ENCODE results near the gene ERCC8.
"Not testable (repeated sequence)": the region's sequence is repeated elsewhere in the genome, so short reads cannot be mapped to it uniquely, and the experiment has no call there.

ERCC8 gene

GRCh38 chr5:60989790-60990189, 44.9 kb upstream of the ERCC8 start:
- Histone ChIP-seq H3K36me3 (ENCODE audit: insufficient read depth) (no peaks in the 10 kb centered on the region; the same call in 1 of the 2 replicates), H3K27me3 (ENCODE audit: insufficient read depth, low read depth) (no peaks in the 10 kb centered on the region), H3K79me2 (ENCODE audit: insufficient read depth, low read depth) (no peaks in the 10 kb centered on the region; the same call in 1 of the 2 replicates), H3K4me3 (IDR thresholded peaks at IDR 0.05; ENCODE audit: insufficient read depth, low read depth, low read length) (no peak overlapping the region), H3K27ac (no peak overlapping the region), H3K9ac (no peak overlapping the region), H3K4me2 (no peak overlapping the region), H3K4me1 (ENCODE audit: low read depth, poor library complexity, severe bottlenecking) (no peaks in the 10 kb centered on the region), H2AFZ (ENCODE audit: low read depth) (no peak overlapping the region), H4K20me1 (ENCODE audit: insufficient read depth) (no peaks in the 10 kb centered on the region)
- TF ChIP-seq, protein P1, sequence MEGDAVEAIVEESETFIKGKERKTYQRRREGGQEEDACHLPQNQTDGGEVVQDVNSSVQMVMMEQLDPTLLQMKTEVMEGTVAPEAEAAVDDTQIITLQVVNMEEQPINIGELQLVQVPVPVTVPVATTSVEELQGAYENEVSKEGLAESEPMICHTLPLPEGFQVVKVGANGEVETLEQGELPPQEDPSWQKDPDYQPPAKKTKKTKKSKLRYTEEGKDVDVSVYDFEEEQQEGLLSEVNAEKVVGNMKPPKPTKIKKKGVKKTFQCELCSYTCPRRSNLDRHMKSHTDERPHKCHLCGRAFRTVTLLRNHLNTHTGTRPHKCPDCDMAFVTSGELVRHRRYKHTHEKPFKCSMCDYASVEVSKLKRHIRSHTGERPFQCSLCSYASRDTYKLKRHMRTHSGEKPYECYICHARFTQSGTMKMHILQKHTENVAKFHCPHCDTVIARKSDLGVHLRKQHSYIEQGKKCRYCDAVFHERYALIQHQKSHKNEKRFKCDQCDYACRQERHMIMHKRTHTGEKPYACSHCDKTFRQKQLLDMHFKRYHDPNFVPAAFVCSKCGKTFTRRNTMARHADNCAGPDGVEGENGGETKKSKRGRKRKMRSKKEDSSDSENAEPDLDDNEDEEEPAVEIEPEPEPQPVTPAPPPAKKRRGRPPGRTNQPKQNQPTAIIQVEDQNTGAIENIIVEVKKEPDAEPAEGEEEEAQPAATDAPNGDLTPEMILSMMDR (conservative IDR thresholded peaks at IDR 0.05; ENCODE audit: low read depth, low read length), result no peak

GRCh38 chr5:60982127-60982526, 37.3 kb upstream of the ERCC8 start:
- not testable (repeated sequence) for H3K36me3 ChIP-seq (ENCODE audit: insufficient read depth); H3K4me3 ChIP-seq (IDR thresholded peaks at IDR 0.05; ENCODE audit: insufficient read depth, low read depth, low read length); H3K4me2 ChIP-seq; H3K9ac ChIP-seq; H3K79me2 ChIP-seq (ENCODE audit: insufficient read depth, low read depth); H3K4me1 ChIP-seq (ENCODE audit: low read depth, poor library complexity, severe bottlenecking); H3K27ac ChIP-seq; H2AFZ ChIP-seq (ENCODE audit: low read depth); H4K20me1 ChIP-seq (ENCODE audit: insufficient read depth); H3K27me3 ChIP-seq (ENCODE audit: insufficient read depth, low read depth)

GRCh38 chr5:60980511-60980910, 35.6 kb upstream of the ERCC8 start:
- Histone ChIP-seq H3K4me1 (ENCODE audit: low read depth, poor library complexity, severe bottlenecking) (no peaks in the 10 kb centered on the region), H3K36me3 (ENCODE audit: insufficient read depth) (no peaks in the 10 kb centered on the region), H2AFZ (ENCODE audit: low read depth) (no peak overlapping the region), H3K4me3 (IDR thresholded peaks at IDR 0.05; ENCODE audit: insufficient read depth, low read depth, low read length) (no peak overlapping the region), H3K27me3 (ENCODE audit: insufficient read depth, low read depth) (no peaks in the 10 kb centered on the region), H4K20me1 (ENCODE audit: insufficient read depth) (no peaks in the 10 kb centered on the region), H3K9ac (no peak overlapping the region), H3K27ac (no peak overlapping the region), H3K79me2 (ENCODE audit: insufficient read depth, low read depth) (0 out of 2 replicates have a peak, but pooled peaks cover 6% of the 10 kb centered on the region), H3K4me2 (no peak overlapping the region)
- TF ChIP-seq, protein P1 (conservative IDR thresholded peaks at IDR 0.05; ENCODE audit: low read depth, low read length), result no peak

- Histone ChIP-seq H4K20me1 (ENCODE audit: insufficient read depth) (no peaks in the 10 kb centered on the region), H3K79me2 (ENCODE audit: insufficient read depth, low read depth) (peaks cover 6% of the 10 kb centered on the region; the same call in 1 of the 2 replicates), H3K4me3 (IDR thresholded peaks at IDR 0.05; ENCODE audit: insufficient read depth, low read depth, low read length) (no peak overlapping the region), H3K27ac (no peak overlapping the region), H2AFZ (ENCODE audit: low read depth) (no peak overlapping the region), H3K27me3 (ENCODE audit: insufficient read depth, low read depth) (no peaks in the 10 kb centered on the region), H3K4me1 (ENCODE audit: low read depth, poor library complexity, severe bottlenecking) (no peaks in the 10 kb centered on the region), H3K4me2 (no peak overlapping the region), H3K36me3 (ENCODE audit: insufficient read depth) (no peaks in the 10 kb centered on the region), H3K9ac (no peak overlapping the region)
- TF ChIP-seq, protein P1 (conservative IDR thresholded peaks at IDR 0.05; ENCODE audit: low read depth, low read length), result no peak
These were observed 34.1 kb upstream of the ERCC8 start for GRCh38 chr5:60978968-60979367.

GRCh38 chr5:60977956-60978737, 33.3 kb upstream of the ERCC8 start:
- TF ChIP-seq, protein P1 (conservative IDR thresholded peaks at IDR 0.05; ENCODE audit: low read depth, low read length), result no peak
- H3K4me3 ChIP-seq (IDR thresholded peaks at IDR 0.05; ENCODE audit: insufficient read depth, low read depth, low read length), result no peak overlapping the region
- no peaks in the 10 kb centered on the region for H3K27me3 ChIP-seq (ENCODE audit: insufficient read depth, low read depth)
- H2AFZ ChIP-seq (ENCODE audit: low read depth), result no peak overlapping the region
- H3K36me3 ChIP-seq (ENCODE audit: insufficient read depth), result no peaks in the 10 kb centered on the region
- no peak overlapping the region for H3K9ac ChIP-seq
- no peak overlapping the region for H3K27ac ChIP-seq
- no peak overlapping the region for H3K4me2 ChIP-seq
- no peaks in the 10 kb centered on the region for H4K20me1 ChIP-seq (ENCODE audit: insufficient read depth)
- no peaks in the 10 kb centered on the region for H3K4me1 ChIP-seq (ENCODE audit: low read depth, poor library complexity, severe bottlenecking)
- peaks cover 6% of the 10 kb centered on the region; the same call in 1 of the 2 replicates for H3K79me2 ChIP-seq (ENCODE audit: insufficient read depth, low read depth)

Data from KMS-11 (cell line).